HG02623 (cell line): ENCODE measurements around the gene ATG16L2.

Experiments used
- ATAC-seq: cut with Tn5 transposase; IDR thresholded peaks from one replicate; pipeline ENCODE4 v1.9.1; 2021; ENCODE audit warnings: moderate library complexity; ENCODE audit not compliant: unreplicated experiment

The ATG16L2 gene

GRCh38 chr11:72814286-72815109 lies at the start of gene ATG16L2:
Gene ATG16L2 (plus strand): TSS chr11:72814411. CDS start chr11:72814446, 35 bp downstream.
- ATAC-seq = peak; percentile 54

- no peak for ATAC-seq
These were observed 49.7 kb upstream of the ATG16L2 start for GRCh38 chr11:72764503-72764902.

- no peak for ATAC-seq
These were observed 47.9 kb upstream of the ATG16L2 start for GRCh38 chr11:72766152-72766902.

GRCh38 chr11:72767203-72768062 lies 46.8 kb upstream of the ATG16L2 start:
- ATAC-seq = no peak

- ATAC-seq = no peak
These were observed 45.6 kb upstream of the ATG16L2 start for GRCh38 chr11:72768581-72768980.

- ATAC-seq = no peak
These were observed 44.5 kb upstream of the ATG16L2 start for GRCh38 chr11:72769680-72770079.

GRCh38 chr11:72770799-72771198 lies 43.4 kb upstream of the ATG16L2 start:
- no peak for ATAC-seq

- ATAC-seq = no peak
These were observed 42.7 kb upstream of the ATG16L2 start for GRCh38 chr11:72771507-72771906.

- no peak for ATAC-seq
These were observed 42.2 kb upstream of the ATG16L2 start for GRCh38 chr11:72772059-72772458.

- no peak for ATAC-seq
These were observed 40.9 kb upstream of the ATG16L2 start for GRCh38 chr11:72773291-72773690.

GRCh38 chr11:72773696-72774095 lies 40.5 kb upstream of the ATG16L2 start:
- no peak for ATAC-seq

- ATAC-seq = no peak
These were observed 39.7 kb upstream of the ATG16L2 start for GRCh38 chr11:72774499-72774898.

GRCh38 chr11:72775288-72776110 lies 38.7 kb upstream of the ATG16L2 start:
- no peak for ATAC-seq

- ATAC-seq = no peak
These were observed 37.9 kb upstream of the ATG16L2 start for GRCh38 chr11:72776117-72776843.

GRCh38 chr11:72776844-72777754 lies 37.1 kb upstream of the ATG16L2 start:
- no peak for ATAC-seq

- ATAC-seq = no peak
These were observed 36.4 kb upstream of the ATG16L2 start for GRCh38 chr11:72777755-72778278.

- ATAC-seq = no peak
These were observed 35.4 kb upstream of the ATG16L2 start for GRCh38 chr11:72778535-72779494.
